ENCODE data around the gene YWHAE. TPM values are rescaled to one million over a fixed set of nuclear protein-coding genes. Genes with fewer than 3 reads are reported as not detected.
"Not testable (repeated sequence)": the region's sequence is repeated elsewhere in the genome, so short reads cannot be mapped to it uniquely, and the experiment has no call there.

The YWHAE gene
- total and polyA plus RNA-seq, 2 experiments from 2014 or later = 339 to 566 TPM

DNA sequence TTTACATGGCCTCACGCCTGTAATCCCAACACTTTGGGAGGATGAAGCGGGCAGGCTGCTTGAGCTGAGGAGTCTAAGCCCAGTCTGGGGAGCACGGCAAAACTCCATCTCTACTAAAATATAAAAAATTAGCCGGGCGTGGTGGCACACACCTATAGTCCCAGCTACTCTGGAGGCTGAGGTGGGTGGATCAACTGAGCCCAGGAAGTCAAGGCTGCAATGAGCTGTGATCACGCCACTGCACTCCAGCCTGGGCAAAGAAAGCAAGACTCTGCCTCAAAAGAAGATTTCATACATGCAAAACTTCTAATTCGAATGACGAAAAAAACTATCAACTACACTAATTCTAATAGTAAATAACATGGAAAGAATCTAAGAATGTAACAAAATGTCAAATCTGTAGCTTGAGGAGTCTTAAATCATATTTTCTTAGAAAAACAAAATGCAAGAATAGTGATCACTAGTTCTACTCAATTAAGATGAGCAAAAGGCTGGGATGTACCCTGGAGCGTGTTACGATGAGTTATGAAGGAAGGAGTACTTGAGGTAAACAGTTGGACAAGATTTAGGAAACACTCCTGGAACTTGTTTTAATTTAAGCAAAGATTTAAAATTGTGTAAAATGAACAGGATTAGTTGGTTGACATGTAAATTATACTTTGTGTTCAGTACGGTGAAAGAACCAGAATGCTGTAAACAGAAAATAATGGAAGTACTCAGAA, 20.7 kb downstream of the YWHAE start:
- Histone ChIP-seq H3K4me2 (peak overlapping the region; percentile 23), H3K9me3 (ENCODE audit: low read depth) (no peaks in the 10 kb centered on the region), H4K20me1 (ENCODE audit: insufficient read depth, poor library complexity, severe bottlenecking) (peaks cover 100% of the 10 kb centered on the region), H3K9me2 (replicated peaks; ENCODE audit: insufficient read depth) (no peaks in the 10 kb centered on the region), H3K4me1 (ENCODE audit: insufficient read depth) (peaks cover 53% of the 10 kb centered on the region), H3K79me2 (peaks cover 100% of the 10 kb centered on the region), H3K27ac (peak overlapping the region; percentile 8), H3K36me3 (replicated peaks; ENCODE audit: insufficient read depth, low read depth) (no peaks in the 10 kb centered on the region), H3K4me3 (no peak overlapping the region), H2AFZ (no peak overlapping the region), H3K27me3 (no peaks in the 10 kb centered on the region)
- no peak for DNase-seq (ENCODE audit: low spot score)
- WGBS (ENCODE audit: low lambda C conversion rate, missing lambda C conversion rate) = 91% methylated on average over 11 of the region's 11 CpGs
- no peak for TF ChIP-seq EZH2phosphoT487 (IDR thresholded peaks at IDR 0.05; ENCODE audit: low read depth, severe bottlenecking, unreplicated experiment)
- no peak for TF ChIP-seq EZH2 (IDR thresholded peaks at IDR 0.05; ENCODE audit: borderline replicate concordance)
- TF ChIP-seq, protein P1, sequence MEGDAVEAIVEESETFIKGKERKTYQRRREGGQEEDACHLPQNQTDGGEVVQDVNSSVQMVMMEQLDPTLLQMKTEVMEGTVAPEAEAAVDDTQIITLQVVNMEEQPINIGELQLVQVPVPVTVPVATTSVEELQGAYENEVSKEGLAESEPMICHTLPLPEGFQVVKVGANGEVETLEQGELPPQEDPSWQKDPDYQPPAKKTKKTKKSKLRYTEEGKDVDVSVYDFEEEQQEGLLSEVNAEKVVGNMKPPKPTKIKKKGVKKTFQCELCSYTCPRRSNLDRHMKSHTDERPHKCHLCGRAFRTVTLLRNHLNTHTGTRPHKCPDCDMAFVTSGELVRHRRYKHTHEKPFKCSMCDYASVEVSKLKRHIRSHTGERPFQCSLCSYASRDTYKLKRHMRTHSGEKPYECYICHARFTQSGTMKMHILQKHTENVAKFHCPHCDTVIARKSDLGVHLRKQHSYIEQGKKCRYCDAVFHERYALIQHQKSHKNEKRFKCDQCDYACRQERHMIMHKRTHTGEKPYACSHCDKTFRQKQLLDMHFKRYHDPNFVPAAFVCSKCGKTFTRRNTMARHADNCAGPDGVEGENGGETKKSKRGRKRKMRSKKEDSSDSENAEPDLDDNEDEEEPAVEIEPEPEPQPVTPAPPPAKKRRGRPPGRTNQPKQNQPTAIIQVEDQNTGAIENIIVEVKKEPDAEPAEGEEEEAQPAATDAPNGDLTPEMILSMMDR (IDR thresholded peaks at IDR 0.05; ENCODE audit: poor library complexity) = no peak

DNA sequence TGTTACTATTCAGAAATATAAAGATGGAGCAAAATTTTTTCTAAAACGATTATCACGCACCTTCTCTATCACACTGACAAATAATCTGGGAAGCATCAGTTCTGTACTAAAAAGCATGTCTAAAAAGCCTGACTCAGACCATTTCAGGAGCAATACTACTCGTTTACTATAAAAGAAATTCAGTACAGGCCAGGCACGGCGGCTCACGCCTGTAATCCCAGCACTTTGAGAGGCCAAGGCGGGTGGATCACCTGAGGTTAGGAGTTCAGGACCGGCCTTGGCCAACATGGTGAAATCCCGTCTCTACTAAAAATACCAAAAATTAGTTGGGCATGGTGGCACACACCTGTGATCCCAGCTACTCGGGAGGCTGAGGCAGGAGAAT, 21.6 kb downstream of the YWHAE start:
- H3K4me2 ChIP-seq; H3K36me3 ChIP-seq (replicated peaks; ENCODE audit: insufficient read depth, low read depth); H3K9me2 ChIP-seq (replicated peaks; ENCODE audit: insufficient read depth); H3K27me3 ChIP-seq; DNase-seq (ENCODE audit: low spot score); H3K4me3 ChIP-seq; H2AFZ ChIP-seq; H3K9me3 ChIP-seq (ENCODE audit: low read depth): not testable (repeated sequence)
- 83% methylated on average over 10 of the region's 10 CpGs for WGBS (ENCODE audit: low lambda C conversion rate, missing lambda C conversion rate)
- H3K79me2 ChIP-seq = peaks cover 100% of the 10 kb centered on the region
- peaks cover 60% of the 10 kb centered on the region for H3K4me1 ChIP-seq (ENCODE audit: insufficient read depth)
- H4K20me1 ChIP-seq (ENCODE audit: insufficient read depth, poor library complexity, severe bottlenecking) = peaks cover 100% of the 10 kb centered on the region
- H3K27ac ChIP-seq = peak overlapping the region; percentile 21

DNA sequence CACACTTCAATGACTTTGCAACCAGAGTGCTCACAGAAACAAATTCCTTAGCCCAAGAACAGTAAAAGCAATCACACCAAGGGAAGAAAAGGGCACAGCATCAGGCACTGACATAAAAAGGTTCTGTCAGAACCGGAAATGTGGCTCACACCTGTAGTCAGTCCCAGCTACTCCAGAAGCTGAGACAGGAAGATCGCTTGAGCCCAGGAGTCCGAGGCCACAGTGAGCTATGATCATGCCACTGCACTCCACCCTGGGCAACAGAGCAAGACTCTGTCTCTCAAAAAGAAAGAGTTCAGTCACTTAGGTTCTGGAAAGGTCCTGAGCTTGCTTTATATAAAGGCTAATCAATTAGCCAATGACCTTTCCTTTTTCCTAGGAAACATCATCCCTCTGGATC, 22.7 kb downstream of the YWHAE start:
- H3K79me2 ChIP-seq = peaks cover 100% of the 10 kb centered on the region
- WGBS (ENCODE audit: low lambda C conversion rate, missing lambda C conversion rate) = 85% methylated on average over 3 of the region's 3 CpGs
- no peaks in the 10 kb centered on the region for H3K9me3 ChIP-seq (ENCODE audit: low read depth)
- peaks cover 100% of the 10 kb centered on the region for H4K20me1 ChIP-seq (ENCODE audit: insufficient read depth, poor library complexity, severe bottlenecking)
- TF ChIP-seq, protein P1 (IDR thresholded peaks at IDR 0.05; ENCODE audit: poor library complexity) = no peak
- TF ChIP-seq EZH2 (IDR thresholded peaks at IDR 0.05; ENCODE audit: borderline replicate concordance) (no peak), EZH2phosphoT487 (IDR thresholded peaks at IDR 0.05; ENCODE audit: low read depth, severe bottlenecking, unreplicated experiment) (no peak)
- no peak overlapping the region for H3K4me2 ChIP-seq
- H2AFZ ChIP-seq = no peak overlapping the region
- H3K9me2 ChIP-seq (replicated peaks; ENCODE audit: insufficient read depth) = no peaks in the 10 kb centered on the region
- no peak for DNase-seq (ENCODE audit: low spot score)
- no peaks in the 10 kb centered on the region for H3K36me3 ChIP-seq (replicated peaks; ENCODE audit: insufficient read depth, low read depth)
- peak overlapping the region; percentile 17 for H3K27ac ChIP-seq
- H3K4me3 ChIP-seq = no peak overlapping the region
- no peaks in the 10 kb centered on the region for H3K27me3 ChIP-seq
- peaks cover 60% of the 10 kb centered on the region for H3K4me1 ChIP-seq (ENCODE audit: insufficient read depth)

DNA sequence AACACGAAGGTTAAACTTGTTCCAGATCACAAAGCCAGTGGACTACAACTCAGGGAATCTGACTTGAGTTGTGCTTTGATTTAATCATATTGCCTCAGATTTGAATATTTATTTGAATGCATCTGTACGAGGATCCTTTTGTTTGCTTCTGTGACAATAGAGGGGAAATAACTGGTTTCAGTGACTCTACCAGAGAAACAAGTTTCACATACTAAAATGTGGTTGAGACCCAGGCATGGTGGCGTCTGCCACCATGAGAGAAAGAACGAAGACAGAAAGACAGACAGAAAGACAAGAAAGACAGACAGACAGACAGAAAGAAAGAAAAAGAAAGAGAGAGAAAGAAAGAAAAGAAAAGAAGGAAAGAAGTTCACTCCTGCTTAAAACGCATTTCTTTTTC, 24.0 kb downstream of the YWHAE start:
- TF ChIP-seq, protein P1 (IDR thresholded peaks at IDR 0.05; ENCODE audit: poor library complexity) = no peak
- no peak for TF ChIP-seq EZH2phosphoT487 (IDR thresholded peaks at IDR 0.05; ENCODE audit: low read depth, severe bottlenecking, unreplicated experiment)
- TF ChIP-seq EZH2 (IDR thresholded peaks at IDR 0.05; ENCODE audit: borderline replicate concordance) = no peak
- peaks cover 100% of the 10 kb centered on the region for H4K20me1 ChIP-seq (ENCODE audit: insufficient read depth, poor library complexity, severe bottlenecking)
- H3K4me3 ChIP-seq = no peak overlapping the region
- H3K27ac ChIP-seq = peak overlapping the region; percentile 61
- 80% methylated on average over 5 of the region's 5 CpGs for WGBS (ENCODE audit: low lambda C conversion rate, missing lambda C conversion rate)
- H3K9me3 ChIP-seq (ENCODE audit: low read depth) = no peaks in the 10 kb centered on the region
- no peak overlapping the region for H2AFZ ChIP-seq
- H3K79me2 ChIP-seq = peaks cover 100% of the 10 kb centered on the region
- peak overlapping the region; percentile 54 for H3K4me2 ChIP-seq
- no peaks in the 10 kb centered on the region for H3K9me2 ChIP-seq (replicated peaks; ENCODE audit: insufficient read depth)
- DNase-seq (ENCODE audit: low spot score) = no peak
- H3K4me1 ChIP-seq (ENCODE audit: insufficient read depth) = peaks cover 60% of the 10 kb centered on the region
- no peaks in the 10 kb centered on the region for H3K27me3 ChIP-seq
- H3K36me3 ChIP-seq (replicated peaks; ENCODE audit: insufficient read depth, low read depth) = no peaks in the 10 kb centered on the region
